IMR-90 (cell line): ENCODE measurements around the gene TMPRSS9. TPM values are rescaled to one million over a fixed set of nuclear protein-coding genes. Genes with fewer than 3 reads are reported as not detected.

ENCODE experiments used
- ATAC-seq: fragments of 200-7000 bp; cut with Tn5 transposase; 2 replicates; pipeline ENCODE4 v1.9.1; 2020; ENCODE audit warnings: low read depth, mild to moderate bottlenecking, moderate library complexity
- BruUV-seq: library from RNA; stranded (reverse); fragments of 400-500 nt; replicated peaks from 2 replicates; lab custom pipeline; 2021; lab: Mats Ljungman, UMichigan
- CTCF ChIA-PET: fragments of 300-600 bp; formaldehyde crosslinking; extraction: SDS; loops from one replicate; lab custom pipeline; 2021; ENCODE audit warnings: antibody characterized with exemption; lab: Yijun Ruan, JAX
- POLR2A ChIA-PET: fragments of 300-600 bp; sonication (Branson Sonifier 250); formaldehyde crosslinking; loops from one replicate; lab custom pipeline; 2022; ENCODE audit warnings: antibody characterized with exemption; ENCODE audit not compliant: unreplicated experiment; lab: Charles Lee
- DNase-seq: peaks from one replicate; pipeline ENCODE4 v3.0.0; 2013
- H2AFZ ChIP-seq: replicated peaks from 2 replicates; pipeline ENCODE3; 2013; ENCODE audit warnings: low read length, mild to moderate bottlenecking; ENCODE audit not compliant: poor library complexity
- H2AK5ac ChIP-seq: 2 replicates; pipeline ENCODE4 v1.6.1; 2013; ENCODE audit warnings: low read depth, low read length, inconsistent platforms
- H2AK9ac ChIP-seq: replicated peaks from 2 replicates; pipeline ENCODE3; 2013; ENCODE audit warnings: mild to moderate bottlenecking, low read depth, low read length, moderate library complexity; ENCODE audit not compliant: poor library complexity
- H2BK120ac ChIP-seq: 2 replicates; pipeline ENCODE4 v1.6.1; 2013; ENCODE audit warnings: low read depth, low read length, inconsistent platforms
- H2BK15ac ChIP-seq: 3 replicates; pipeline ENCODE4 v1.6.1; 2013; ENCODE audit warnings: low read depth, low read length, inconsistent platforms
- H2BK20ac ChIP-seq: 2 replicates; pipeline ENCODE4 v1.6.1; 2013; ENCODE audit warnings: low read depth, mild to moderate bottlenecking, inconsistent platforms, low read length, moderate library complexity
- H2BK5ac ChIP-seq: 2 replicates; pipeline ENCODE4 v1.6.1; 2013; ENCODE audit warnings: mild to moderate bottlenecking, low read depth, low read length, inconsistent platforms; ENCODE audit not compliant: poor library complexity, severe bottlenecking
- H3K14ac ChIP-seq: replicated peaks from 2 replicates; pipeline ENCODE4 v1.6.1; 2013; ENCODE audit warnings: low read depth, low read length, inconsistent platforms
- H3K18ac ChIP-seq: 2 replicates; pipeline ENCODE4 v1.6.1; 2013; ENCODE audit warnings: low read depth, low read length, control low read depth
- H3K23ac ChIP-seq: 2 replicates; pipeline ENCODE4 v1.6.1; 2013; ENCODE audit warnings: low read depth, low read length, inconsistent platforms
- H3K27ac ChIP-seq: 2 replicates; pipeline ENCODE4 v1.5.1; 2013; ENCODE audit warnings: mild to moderate bottlenecking, control low read depth, low read length; ENCODE audit not compliant: insufficient read depth
- H3K27me3 ChIP-seq: 2 replicates; pipeline ENCODE4 v1.6.1; 2013; ENCODE audit warnings: low read length; ENCODE audit not compliant: control insufficient read depth, insufficient read depth
- H3K36me3 ChIP-seq: 2 replicates; pipeline ENCODE4 v1.6.1; 2013; ENCODE audit warnings: low read length, mixed read lengths; ENCODE audit not compliant: control insufficient read depth, insufficient read depth
- H3K4ac ChIP-seq: 2 replicates; pipeline ENCODE4 v1.6.1; 2013; ENCODE audit warnings: low read depth, low read length, inconsistent platforms
- H3K4me1 ChIP-seq: 2 replicates; pipeline ENCODE4 v1.6.1; 2013; ENCODE audit warnings: low read length, mixed read lengths; ENCODE audit not compliant: control insufficient read depth, insufficient read depth
- H3K4me2 ChIP-seq: 2 replicates; pipeline ENCODE4 v1.6.1; 2013; ENCODE audit warnings: low read depth, mild to moderate bottlenecking, control low read depth, low read length, moderate library complexity
- H3K4me3 ChIP-seq: 2 replicates; pipeline ENCODE4 v1.5.1; 2013; ENCODE audit warnings: low read depth, mild to moderate bottlenecking, control low read depth, low read length, moderate library complexity; ENCODE audit not compliant: insufficient read depth
- H3K56ac ChIP-seq: 2 replicates; pipeline ENCODE4 v1.6.1; 2013; ENCODE audit warnings: low read length, inconsistent platforms; ENCODE audit not compliant: insufficient read depth; ENCODE audit errors: extremely low read depth
- H3K79me1 ChIP-seq, 2 experiments: 2 replicates each; pipeline ENCODE4 v1.6.1; 2013; ENCODE audit warnings: low read length in 2 of 2, inconsistent platforms in 1 of 2, low read depth in 1 of 2
- H3K9ac ChIP-seq: 2 replicates; pipeline ENCODE4 v1.6.1; 2013; ENCODE audit warnings: low read depth, low read length, control low read depth
- H3K9me1 ChIP-seq: 2 replicates; pipeline ENCODE4 v1.6.1; 2013; ENCODE audit warnings: low read length, inconsistent platforms; ENCODE audit not compliant: insufficient read depth
- H3K9me3 ChIP-seq: 2 replicates; pipeline ENCODE4 v1.6.1; 2013; ENCODE audit warnings: low read length; ENCODE audit not compliant: control insufficient read depth, insufficient read depth
- H4K20me1 ChIP-seq: 2 replicates; pipeline ENCODE4 v1.6.1; 2013; ENCODE audit warnings: low read length, inconsistent platforms; ENCODE audit not compliant: insufficient read depth
- H4K5ac ChIP-seq: 2 replicates; pipeline ENCODE4 v1.6.1; 2013; ENCODE audit warnings: mild to moderate bottlenecking, low read depth, low read length, control low read depth
- H4K8ac ChIP-seq, 2 experiments: 2 replicates each; pipeline ENCODE4 v1.6.1; 2013; ENCODE audit warnings: low read depth in 2 of 2, low read length in 2 of 2, control low read depth in 1 of 2, inconsistent platforms in 1 of 2
- H4K91ac ChIP-seq: 2 replicates; pipeline ENCODE4 v1.6.1; 2013; ENCODE audit warnings: low read depth, low read length, inconsistent platforms; ENCODE audit not compliant: insufficient read depth
- MAFK ChIP-seq: IDR thresholded peaks from 2 replicates; pipeline ENCODE4 v1.6.1; 2012; ENCODE audit warnings: low read depth, low read length, improper control_type of control experiment
- MAZ ChIP-seq: IDR thresholded peaks from 2 replicates; pipeline ENCODE4 v1.6.1; 2012; ENCODE audit warnings: low read depth, mild to moderate bottlenecking, low read length, improper control_type of control experiment, moderate library complexity, borderline replicate concordance
- MXI1 ChIP-seq: IDR thresholded peaks from 2 replicates; pipeline ENCODE4 v1.6.1; 2012; ENCODE audit warnings: low read depth, mild to moderate bottlenecking, low read length, moderate library complexity, borderline replicate concordance
- RCOR1 ChIP-seq: IDR thresholded peaks from 2 replicates; pipeline ENCODE4 v1.6.1; 2012; ENCODE audit warnings: mild to moderate bottlenecking, low read length, improper control_type of control experiment; ENCODE audit not compliant: insufficient replicate concordance
- RFX5 ChIP-seq: IDR thresholded peaks from 2 replicates; pipeline ENCODE4 v1.8.0; 2012; ENCODE audit warnings: low read depth, mild to moderate bottlenecking, low read length, moderate library complexity
- SMC3 ChIP-seq: fragments of 150-350 bp; IDR thresholded peaks from 2 replicates; pipeline ENCODE4 v1.6.1; 2016; ENCODE audit warnings: low read depth, mild to moderate bottlenecking, antibody characterized with exemption, low read length, moderate library complexity
- WGBS, 2 experiments: methylation state at CpG; one replicate each; pipeline versions ENCODE4 v1.1.5 to v1.1.7; 2013; ENCODE audit warnings: missing lambda C conversion rate in 2 of 2; ENCODE audit not compliant: insufficient read length in 1 of 2; ENCODE audit errors: extremely low coverage in 2 of 2; 5-methylcytosine and 5-hydroxymethylcytosine counted together
- dilution Hi-C: fragments of 300-500 bp; cut with HindIII; formaldehyde crosslinking; loops from one replicate; pipeline ENCODE4 v1.14.3; 2018; ENCODE audit warnings: low sequenced_read_pairs; ENCODE audit not compliant: unreplicated experiment
- in situ Hi-C: fragments of 300-500 bp; cut with MboI; formaldehyde crosslinking; loops from 3 replicates; pipeline ENCODE4 v1.14.3; 2019; ENCODE audit warnings: low sequenced_read_pairs, inconsistent platforms, mixed read lengths
- intact Hi-C: fragments of 100-400 bp; cut with micrococcal nuclease; formaldehyde crosslinking; loops from 2 replicates; pipeline ENCODE4 v1.10.0; 2022
- polyA plus RNA-seq, 3 experiments: library from polyadenylated mRNA; depleted of rRNA; stranded (reverse); fragments of >200 nt; gene quantifications; 2 replicates each; pipeline ENCODE4 v1.2.3, GENCODE V29; 2012; ENCODE audit warnings: low replicate concordance in 1 of 3
- total RNA-seq: library from RNA; depleted of rRNA; stranded (reverse); fragments of >200 nt; gene quantifications from 2 replicates; pipeline ENCODE4 v1.2.3, GENCODE V29; 2012
- TF ChIP-seq, protein P1 (sequence below): conservative IDR thresholded peaks from 2 replicates; pipeline ENCODE4 v1.5.1; 2012; ENCODE audit warnings: mild to moderate bottlenecking, low read depth, low read length, improper control_type of control experiment
- TF ChIP-seq, protein P2 (sequence below): fragments of 150-350 bp; IDR thresholded peaks from 2 replicates; pipeline ENCODE4 v1.6.1; 2016; ENCODE audit warnings: low read depth, mild to moderate bottlenecking, low read length, moderate library complexity, borderline replicate concordance

The TMPRSS9 gene
- total and polyA plus RNA-seq, 2 of the 4 experiments (the other 2 are of a cell fraction) = not detected

DNA sequence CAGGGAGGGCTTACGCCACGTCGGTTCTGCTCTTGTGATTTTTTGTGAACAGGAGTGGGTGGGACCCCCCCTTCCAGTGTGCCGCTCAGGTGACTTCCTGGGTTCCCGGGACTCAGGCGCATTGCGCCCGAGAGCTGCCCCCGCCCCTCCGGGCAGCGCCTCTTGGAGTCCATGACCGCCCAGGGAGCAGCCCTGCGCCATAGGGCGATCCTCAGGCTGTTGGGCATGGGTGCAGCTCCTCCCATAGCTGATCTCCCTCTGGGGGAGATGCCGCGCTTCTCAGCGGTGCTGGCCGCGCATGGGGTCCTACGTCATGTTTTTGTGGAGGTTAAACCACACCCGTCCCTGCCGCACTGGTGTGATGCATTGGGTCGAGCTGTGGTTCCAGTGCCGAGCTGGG, 7.9 kb upstream of the TMPRSS9 start:
- ATAC-seq = no peak

More for the DNA sequence above, 7.9 kb upstream of the TMPRSS9 start:
- dilution Hi-C loops = no loop called here
- Histone ChIP-seq H2BK15ac (no peak overlapping the region), H3K36me3 (peaks cover 36% of the 10 kb centered on the region), H4K5ac (no peak overlapping the region), H3K9me3 (no peaks in the 10 kb centered on the region), H3K27me3 (no peaks in the 10 kb centered on the region), H2BK20ac (no peak overlapping the region), H3K27ac (no peak overlapping the region), H3K4ac (no peak overlapping the region), H3K56ac (no peak overlapping the region), H4K91ac (no peak overlapping the region), H3K4me1 (no peaks in the 10 kb centered on the region), H3K18ac (no peak overlapping the region), H3K9ac (no peak overlapping the region), H2BK120ac (no peak overlapping the region), H3K4me3 (no peak overlapping the region), H4K20me1 (no peaks in the 10 kb centered on the region), H2AFZ (no peak overlapping the region), H3K14ac (no peak overlapping the region), H2AK5ac (no peak overlapping the region), H3K79me1 (no peaks in the 10 kb centered on the region), H2BK5ac (no peak overlapping the region), H2AK9ac (no peak overlapping the region), H3K23ac (no peak overlapping the region), H3K9me1 (no peaks in the 10 kb centered on the region), H3K4me2 (no peak overlapping the region), H4K8ac (no peak overlapping the region)
- in situ Hi-C loops = no loop called here
- CTCF ChIA-PET = no interaction called here
- POLR2A ChIA-PET = no interaction called here
- BruUV-seq = no TSS peak
- no peak for DNase-seq
- intact Hi-C loops = no loop called here
- TF ChIP-seq RCOR1 (no peak), MAZ (no peak), SMC3 (no peak), MAFK (no peak), RFX5 (no peak), MXI1 (no peak)
- TF ChIP-seq, protein P1, sequence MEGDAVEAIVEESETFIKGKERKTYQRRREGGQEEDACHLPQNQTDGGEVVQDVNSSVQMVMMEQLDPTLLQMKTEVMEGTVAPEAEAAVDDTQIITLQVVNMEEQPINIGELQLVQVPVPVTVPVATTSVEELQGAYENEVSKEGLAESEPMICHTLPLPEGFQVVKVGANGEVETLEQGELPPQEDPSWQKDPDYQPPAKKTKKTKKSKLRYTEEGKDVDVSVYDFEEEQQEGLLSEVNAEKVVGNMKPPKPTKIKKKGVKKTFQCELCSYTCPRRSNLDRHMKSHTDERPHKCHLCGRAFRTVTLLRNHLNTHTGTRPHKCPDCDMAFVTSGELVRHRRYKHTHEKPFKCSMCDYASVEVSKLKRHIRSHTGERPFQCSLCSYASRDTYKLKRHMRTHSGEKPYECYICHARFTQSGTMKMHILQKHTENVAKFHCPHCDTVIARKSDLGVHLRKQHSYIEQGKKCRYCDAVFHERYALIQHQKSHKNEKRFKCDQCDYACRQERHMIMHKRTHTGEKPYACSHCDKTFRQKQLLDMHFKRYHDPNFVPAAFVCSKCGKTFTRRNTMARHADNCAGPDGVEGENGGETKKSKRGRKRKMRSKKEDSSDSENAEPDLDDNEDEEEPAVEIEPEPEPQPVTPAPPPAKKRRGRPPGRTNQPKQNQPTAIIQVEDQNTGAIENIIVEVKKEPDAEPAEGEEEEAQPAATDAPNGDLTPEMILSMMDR = no peak
- TF ChIP-seq, protein P2, sequence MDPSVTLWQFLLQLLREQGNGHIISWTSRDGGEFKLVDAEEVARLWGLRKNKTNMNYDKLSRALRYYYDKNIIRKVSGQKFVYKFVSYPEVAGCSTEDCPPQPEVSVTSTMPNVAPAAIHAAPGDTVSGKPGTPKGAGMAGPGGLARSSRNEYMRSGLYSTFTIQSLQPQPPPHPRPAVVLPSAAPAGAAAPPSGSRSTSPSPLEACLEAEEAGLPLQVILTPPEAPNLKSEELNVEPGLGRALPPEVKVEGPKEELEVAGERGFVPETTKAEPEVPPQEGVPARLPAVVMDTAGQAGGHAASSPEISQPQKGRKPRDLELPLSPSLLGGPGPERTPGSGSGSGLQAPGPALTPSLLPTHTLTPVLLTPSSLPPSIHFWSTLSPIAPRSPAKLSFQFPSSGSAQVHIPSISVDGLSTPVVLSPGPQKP = no peak
- WGBS, 2 experiments = 98% methylated on average over 10 of the region's 24 CpGs; no CpG with 5 or more reads in 1 of the 2 experiments
